H1 (cell line): Measurements from ENCODE around the gene HSD11B1. TPM values are rescaled to one million over a fixed set of nuclear protein-coding genes. Genes with fewer than 3 reads are reported as not detected.

Experiments used
- ATF2 ChIP-seq: IDR thresholded peaks from 2 replicates; pipeline ENCODE4 v1.6.1; 2012; ENCODE audit warnings: low read length, inconsistent platforms
- PHF8 ChIP-seq: fragments of 200-600 bp; sonication (generic); conservative IDR thresholded peaks from 2 replicates; pipeline ENCODE4 v1.7.1; 2012; ENCODE audit warnings: low read depth, mild to moderate bottlenecking, inconsistent platforms, low read length, moderate library complexity
- polyA plus RNA-seq, 7 experiments: library from polyadenylated mRNA; depleted of rRNA in 3 of 7; stranded (reverse) in 5 of 7; unstranded in 2 of 7; fragments of >200 nt in 5 of 7; fragments of 200-250 nt in 2 of 7; gene quantifications; 1 replicate in 5 of 7; 2 replicates in 1 of 7; 4 replicates in 1 of 7; pipeline versions ENCODE4 v1.2.1 to v1.2.3, GENCODE V29; 2011 to 2013; ENCODE audit warnings: missing spikeins in 2 of 7, mixed read lengths in 2 of 7
- total RNA-seq: library from RNA; stranded (reverse); fragmentation: NEBNext Ultra II Directional; extraction: Animal tissue kit (Norgen Biotek cat#: 25700); gene quantifications from 2 replicates; pipeline ENCODE4 v1.2.1, GENCODE V29; 2021

Gene HSD11B1
- total and polyA plus RNA-seq, 2 of the 8 experiments (the other 6 are each of a cell fraction or from before 2014, with no cell fraction given), result not detected

GRCh38 chr1:209772126-209772525, 67.5 kb downstream of the HSD11B1 start (continued):
- TF ChIP-seq ATF2, result no peak
- TF ChIP-seq PHF8, result no peak
